Measurements from ENCODE around the gene OR51B4. TPM values are rescaled to one million over a fixed set of nuclear protein-coding genes. Genes with fewer than 3 reads are reported as not detected.

Gene OR51B4
- total RNA-seq, 1 experiment from 2014 or later, result not detected

- H3K27me3 Mint-ChIP-seq (ENCODE audit: low read depth), result no peaks in the 10 kb centered on the region
- Histone ChIP-seq H2BK5ac (ENCODE audit: insufficient read length, low read length) (no peak within 1 kb of the TSS), H3K27ac (ENCODE audit: insufficient read length, low read depth, low read length) (no peak within 1 kb of the TSS), H3K4ac (ENCODE audit: low read depth, low read length) (no peak within 1 kb of the TSS), H4K8ac (replicated peaks; ENCODE audit: insufficient read length, low read depth, low read length) (no peak within 1 kb of the TSS), H4K20me1 (ENCODE audit: control insufficient read depth, insufficient read depth, insufficient read length) (no peaks in the 10 kb centered on the region), H3K4me1 (ENCODE audit: insufficient read depth, low read length) (peaks cover 4% of the 10 kb centered on the region; the same call in 1 of the 2 replicates), H2AK5ac (ENCODE audit: insufficient read length, low read length) (no peak within 1 kb of the TSS), H2BK15ac (ENCODE audit: low read depth, low read length) (no peak within 1 kb of the TSS), H3K9me3 (ENCODE audit: control insufficient read depth, low read depth, low read length) (no peaks in the 10 kb centered on the region), H3K23ac (ENCODE audit: insufficient read length, low read depth, low read length) (no peak within 1 kb of the TSS), H2AFZ (ENCODE audit: low read length) (no peak within 1 kb of the TSS), H3K27me3 (ENCODE audit: insufficient read depth, low read length) (no peaks in the 10 kb centered on the region), H3K79me1 (ENCODE audit: insufficient read depth, low read depth, low read length, poor library complexity, severe bottlenecking) (no peaks in the 10 kb centered on the region), H3K18ac (ENCODE audit: insufficient read length, low read depth, low read length) (no peak within 1 kb of the TSS), H2BK120ac (ENCODE audit: low read depth, low read length, poor library complexity, severe bottlenecking) (no peak within 1 kb of the TSS), H2BK20ac (ENCODE audit: low read depth, low read length, poor library complexity, severe bottlenecking) (no peak within 1 kb of the TSS), H3K23me2 (ENCODE audit: insufficient read length, low read depth, low read length, poor library complexity, severe bottlenecking) (no peaks in the 10 kb centered on the region), H4K91ac (ENCODE audit: insufficient read length, low read depth, low read length) (no peak within 1 kb of the TSS), H3K14ac (ENCODE audit: insufficient read depth, low read length) (no peak within 1 kb of the TSS), H3T11ph (ENCODE audit: low read length) (no peak within 1 kb of the TSS), H3K79me2 (ENCODE audit: insufficient read depth, low read length) (no peaks in the 10 kb centered on the region), H3K56ac (ENCODE audit: insufficient read length, low read depth, low read length) (no peak within 1 kb of the TSS), H3K9ac (ENCODE audit: extremely low read depth, insufficient read length, low read length) (no peak within 1 kb of the TSS), H2BK12ac (ENCODE audit: insufficient read length, low read depth, low read length) (no peak within 1 kb of the TSS), H4K5ac (ENCODE audit: insufficient read length, low read depth, low read length) (no peak within 1 kb of the TSS), H3K4me2 (ENCODE audit: insufficient read depth, insufficient read length, low read length) (no peak within 1 kb of the TSS)
- DNase-seq, result no peak
- H3K4me1 Mint-ChIP-seq, result peaks cover 10% of the 10 kb centered on the region in 2 experiments
- H3K27ac Mint-ChIP-seq, result peak within 1 kb of the TSS in 1 of 3 experiments; percentile 34; a peak in 1 of 7 replicates
- H3K36me3 Mint-ChIP-seq (ENCODE audit: insufficient read depth in 1 of 3, low read depth in 3 of 3), result no peaks in the 10 kb centered on the region
- no peaks in the 10 kb centered on the region for H3K9me3 Mint-ChIP-seq
- no peak within 1 kb of the TSS for H3K4me3 Mint-ChIP-seq
- no CpG with 5 or more reads among the region's 6 CpGs for WGBS (ENCODE audit: extremely low coverage, insufficient read length, low lambda C conversion rate)
- TF ChIP-seq CTCF (conservative IDR thresholded peaks at IDR 0.05), result no peak
Observed at GRCh38 chr11:5343474-5344335, 42.0 kb upstream of the OR51B4 start, which contains the start of gene OR51B5. Gene OR51B5 (minus strand): TSS chr11:5343524. CDS start chr11:5343524, 0 bp downstream.

Data from H9 (cell line).